ENCODE measurements around the gene MAST4. TPM values are rescaled to one million over a fixed set of nuclear protein-coding genes. Genes with fewer than 3 reads are reported as not detected.
A peak's percentile ranks its signal among the peaks of the same experiment; 100 is the strongest.

Gene MAST4
- total and polyA plus RNA-seq, 4 donors, result 3.7 to 9.5 (median 6.5) TPM

- Histone ChIP-seq H3K9me3 (ENCODE audit: control insufficient read depth in 4 of 4, low read length in 3 of 4) (no peaks in the 10 kb centered on the region), H3K4me1 (ENCODE audit: control insufficient read depth in 4 of 4, insufficient read depth in 4 of 4, low read length in 3 of 4) (peaks cover 0 to 4% (median 0%) of the 10 kb centered on the region in 4 donors), H3K27ac (ENCODE audit: low read depth in 1 of 2, low read length in 2 of 2) (no peak overlapping the region), H3K4me3 (ENCODE audit: low read depth in 1 of 3, low read length in 3 of 3) (no peak overlapping the region), H3K36me3 (ENCODE audit: control insufficient read depth in 4 of 4, insufficient read depth in 3 of 4, low read depth in 1 of 4, low read length in 3 of 4) (peaks cover 0 to 22% (median 14%) of the 10 kb centered on the region in 4 donors), H3K27me3 (ENCODE audit: control insufficient read depth in 4 of 4, insufficient read depth in 4 of 4, low read length in 3 of 4) (no peaks in the 10 kb centered on the region), H3K9ac (ENCODE audit: low read depth in 1 of 2, low read length in 2 of 2) (no peak overlapping the region)
- no peak for DNase-seq (ENCODE audit: low spot score)
- TF ChIP-seq FOXA2 (IDR thresholded peaks at IDR 0.05), result no peak
- no peak for TF ChIP-seq NR2F2 (IDR thresholded peaks at IDR 0.05)
- peak in 1 of 2 donors; percentile 5 for TF ChIP-seq RAD21 (IDR thresholded peaks at IDR 0.05)
- TF ChIP-seq TAF1 (conservative IDR thresholded peaks at IDR 0.05), result no peak
- peak; percentile 55 for TF ChIP-seq YY1 (IDR thresholded peaks at IDR 0.05)
- TF ChIP-seq EGR1 (IDR thresholded peaks at IDR 0.05; ENCODE audit: low read depth in 2 of 2), result no peak
- no peak for TF ChIP-seq GABPA (IDR thresholded peaks at IDR 0.05 in 1 of 2, conservative IDR thresholded peaks at IDR 0.05 in 1 of 2)
- no peak for TF ChIP-seq CTCF (IDR thresholded peaks at IDR 0.05; ENCODE audit: low read depth, low read length, missing input control)
- no peak for TF ChIP-seq ATF3 (IDR thresholded peaks at IDR 0.05)
- no peak for TF ChIP-seq JUND (IDR thresholded peaks at IDR 0.05)
- no peak for TF ChIP-seq MAX (IDR thresholded peaks at IDR 0.05)
- no peak for TF ChIP-seq HNF4G (IDR thresholded peaks at IDR 0.05)
- peak in 1 of 2 donors; percentile 18 for TF ChIP-seq RXRA (IDR thresholded peaks at IDR 0.05)
- no peak for TF ChIP-seq FOXA1 (IDR thresholded peaks at IDR 0.05)
- no peak for TF ChIP-seq SP1 (IDR thresholded peaks at IDR 0.05)
- TF ChIP-seq ZBTB33 (IDR thresholded peaks at IDR 0.05), result no peak
- TF ChIP-seq HNF4A (conservative IDR thresholded peaks at IDR 0.05), result peak in 1 of 2 donors; percentile 17
- 26% methylated on average over 3 of the region's 3 CpGs for WGBS
These were observed 519.1 kb downstream of the MAST4 start for GRCh38 chr5:67115246-67115645.

- no peaks in the 10 kb centered on the region for H3K27me3 ChIP-seq (ENCODE audit: control insufficient read depth in 4 of 4, insufficient read depth in 4 of 4, low read length in 3 of 4)
- no peak overlapping the region for H3K27ac ChIP-seq (ENCODE audit: low read depth in 1 of 2, low read length in 2 of 2)
- H3K4me1 ChIP-seq (ENCODE audit: control insufficient read depth in 4 of 4, insufficient read depth in 4 of 4, low read length in 3 of 4), result peaks cover 0 to 4% (median 0%) of the 10 kb centered on the region in 4 donors
- 81% methylated on average over 3 of the region's 3 CpGs for WGBS
- H3K36me3 ChIP-seq (ENCODE audit: control insufficient read depth in 4 of 4, insufficient read depth in 3 of 4, low read depth in 1 of 4, low read length in 3 of 4), result peaks cover 0 to 23% (median 14%) of the 10 kb centered on the region in 4 donors
- peak; percentile 28 for TF ChIP-seq ATF3 (IDR thresholded peaks at IDR 0.05)
- TF ChIP-seq JUND (IDR thresholded peaks at IDR 0.05), result no peak
- peak in 1 of 2 donors; percentile 53 for TF ChIP-seq HNF4A (conservative IDR thresholded peaks at IDR 0.05)
- no peak for DNase-seq (ENCODE audit: low spot score)
- no peaks in the 10 kb centered on the region for H3K9me3 ChIP-seq (ENCODE audit: control insufficient read depth in 4 of 4, low read length in 3 of 4)
- H3K4me3 ChIP-seq (ENCODE audit: low read depth in 1 of 3, low read length in 3 of 3), result no peak overlapping the region
- no peak overlapping the region for H3K9ac ChIP-seq (ENCODE audit: low read depth in 1 of 2, low read length in 2 of 2)
These were observed 519.6 kb downstream of the MAST4 start for GRCh38 chr5:67115817-67116216.

All from liver (tissue), 9 donors.